Activated T-cell treated with anti-CD3 and anti-CD28 coated beads, Interleukin-2, amount 50 U/mL, for 4 hours (primary cell): ENCODE measurements around the gene ARNT2. TPM values are rescaled to one million over a fixed set of nuclear protein-coding genes. Genes with fewer than 3 reads are reported as not detected.
"Not testable (repeated sequence)": the region's sequence is repeated elsewhere in the genome, so short reads cannot be mapped to it uniquely, and the experiment has no call there.

Source experiments
- ATAC-seq, 2 donors: fragments of 200-7000 bp; cut with Tn5 transposase; one replicate each; pipeline ENCODE4 v1.10.0; 2021
- DNase-seq: peaks from one replicate; pipeline ENCODE4 v3.0.0-alpha.2; 2020
- H3K27me3 Mint-ChIP-seq: one replicate; pipeline ENCODE4 v1.8.0; 2021; ENCODE audit warnings: low read depth, mixed read lengths
- H3K36me3 Mint-ChIP-seq: one replicate; pipeline ENCODE4 v1.8.0; 2022; ENCODE audit warnings: mixed read lengths; ENCODE audit not compliant: insufficient read depth
- H3K4me1 Mint-ChIP-seq: one replicate; pipeline ENCODE4 v1.8.0; 2021; ENCODE audit warnings: low read depth, mixed read lengths
- H3K4me3 Mint-ChIP-seq: one replicate; pipeline ENCODE4 v1.8.0; 2021; ENCODE audit warnings: mild to moderate bottlenecking, moderate library complexity, mixed read lengths
- H3K9me3 Mint-ChIP-seq: one replicate; pipeline ENCODE4 v1.8.0; 2021; ENCODE audit warnings: mixed read lengths
- total RNA-seq, 3 donors: library from RNA; stranded (reverse); gene quantifications; one replicate each; pipeline ENCODE4 v1.2.1, GENCODE V29; 2021

ARNT2 gene
- total RNA-seq, result under 1 TPM in 2 of 3 donors, not detected in 1; 0.11 to 0.15 TPM

DNA sequence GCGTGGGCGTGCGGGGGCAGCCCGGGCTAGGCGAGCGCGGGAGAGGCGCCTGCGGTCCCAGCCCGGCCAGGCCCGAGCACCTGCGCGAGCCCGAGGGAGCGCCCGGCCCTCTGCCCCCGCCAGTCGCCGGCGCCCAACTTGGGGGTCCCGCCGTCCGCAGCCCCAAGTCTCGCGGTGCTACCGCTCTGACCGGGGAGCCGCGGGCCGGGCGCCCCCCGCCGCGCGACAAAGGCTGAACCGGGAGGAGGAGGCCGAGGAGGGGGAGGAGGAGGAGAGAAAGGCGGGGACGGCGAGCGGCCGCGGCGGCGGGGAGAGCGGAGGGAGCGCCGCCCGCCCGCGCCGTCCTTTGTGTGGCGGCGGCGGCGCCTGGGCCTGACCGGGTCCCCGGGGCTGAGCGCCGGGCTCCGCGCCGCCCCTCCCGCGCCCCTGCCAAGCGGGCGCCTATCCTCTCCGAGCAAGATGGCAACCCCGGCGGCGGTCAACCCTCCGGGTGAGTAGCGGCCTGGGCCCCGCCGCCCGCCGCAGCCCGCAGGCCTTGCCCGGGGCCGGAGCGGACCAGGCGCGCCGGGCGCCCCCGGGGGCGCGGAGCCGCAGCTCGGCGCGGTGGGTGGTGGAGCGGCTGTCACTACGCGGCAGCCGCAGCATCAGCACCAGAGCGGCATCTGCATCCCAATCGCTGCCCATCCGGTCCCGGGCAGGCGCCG is at the start of gene ARNT2:
TSS of gene ARNT2 (plus strand) at position 326 of the 704 bp plus-strand sequence. CDS start at position 460, 134 bp downstream.
- peaks cover 3% of the 10 kb centered on the region for H3K4me1 Mint-ChIP-seq
- no peak for DNase-seq
- no peaks in the 10 kb centered on the region for H3K36me3 Mint-ChIP-seq
- ATAC-seq, result peak; percentile 35 to 59
- no peaks in the 10 kb centered on the region for H3K9me3 Mint-ChIP-seq
- peaks cover 59% of the 10 kb centered on the region for H3K27me3 Mint-ChIP-seq
- H3K4me3 Mint-ChIP-seq, result no peak within 1 kb of the TSS

DNA sequence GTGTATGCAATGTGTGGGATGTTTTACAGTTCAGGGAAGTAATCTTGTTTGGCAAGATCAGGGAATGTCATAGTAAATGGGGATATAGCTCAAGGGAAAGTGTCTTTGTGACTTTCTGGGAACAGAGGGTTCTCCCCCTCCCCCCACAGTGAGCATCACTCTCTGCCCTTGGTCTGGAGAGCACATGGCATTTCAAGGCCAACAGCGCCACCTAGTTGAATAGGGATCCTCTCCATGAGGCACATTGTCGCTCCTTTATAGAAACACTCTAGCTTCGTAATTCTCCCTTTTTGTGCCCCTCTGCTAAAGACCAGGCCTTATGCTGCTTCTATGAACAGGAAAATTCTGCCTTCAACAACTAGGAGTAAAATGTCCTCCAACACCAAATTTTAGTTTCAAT is 37.1 kb upstream of the ARNT2 start:
- Mint-ChIP-seq H3K4me1 (no peaks in the 10 kb centered on the region), H3K4me3 (no peak overlapping the region), H3K27me3 (peaks cover 15% of the 10 kb centered on the region), H3K36me3 (no peaks in the 10 kb centered on the region), H3K9me3 (peaks cover 23% of the 10 kb centered on the region)
- DNase-seq (no peak), ATAC-seq (no peak)

- H3K36me3 Mint-ChIP-seq, result no peaks in the 10 kb centered on the region
- H3K4me1 Mint-ChIP-seq, result no peaks in the 10 kb centered on the region
- ATAC-seq (no peak), DNase-seq (no peak)
- H3K9me3 Mint-ChIP-seq, result peaks cover 21% of the 10 kb centered on the region
- H3K27me3 Mint-ChIP-seq, result peaks cover 16% of the 10 kb centered on the region
- no peak overlapping the region for H3K4me3 Mint-ChIP-seq
These were observed 36.5 kb upstream of the ARNT2 start for GRCh38 chr15:80367661-80368060.

DNA sequence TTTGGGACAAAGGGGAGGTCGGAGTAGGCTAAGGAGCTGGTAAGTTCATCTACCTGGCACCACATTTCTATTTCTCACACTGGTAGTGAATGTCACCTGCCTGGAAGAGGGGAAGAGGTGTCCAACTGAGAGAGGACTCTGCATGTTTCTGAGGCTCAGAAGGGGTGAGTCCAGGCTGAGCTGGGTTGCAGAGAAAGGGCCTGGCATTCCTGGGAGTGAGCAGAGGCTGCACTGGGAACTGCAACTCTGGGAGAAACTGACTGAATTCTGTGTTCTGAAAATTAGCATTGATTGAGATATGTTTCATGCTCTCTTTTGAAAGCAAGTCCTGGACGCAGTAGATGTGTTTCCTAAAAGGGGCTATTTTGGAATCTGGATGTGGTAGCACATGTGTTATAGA is 32.3 kb upstream of the ARNT2 start:
- H3K9me3 Mint-ChIP-seq, result peaks cover 19% of the 10 kb centered on the region
- H3K36me3 Mint-ChIP-seq, result no peaks in the 10 kb centered on the region
- peaks cover 16% of the 10 kb centered on the region for H3K27me3 Mint-ChIP-seq
- DNase-seq (no peak), ATAC-seq (no peak)
- H3K4me3 Mint-ChIP-seq, result no peak overlapping the region
- H3K4me1 Mint-ChIP-seq, result no peaks in the 10 kb centered on the region

GRCh38 chr15:80374441-80374840 is 29.7 kb upstream of the ARNT2 start:
- peaks cover 19% of the 10 kb centered on the region for H3K27me3 Mint-ChIP-seq
- DNase-seq (no peak), ATAC-seq (no peak)
- H3K4me1 Mint-ChIP-seq, result no peaks in the 10 kb centered on the region
- peaks cover under 1% of the 10 kb centered on the region for H3K9me3 Mint-ChIP-seq
- no peaks in the 10 kb centered on the region for H3K36me3 Mint-ChIP-seq
- H3K4me3 Mint-ChIP-seq, result no peak overlapping the region

DNA sequence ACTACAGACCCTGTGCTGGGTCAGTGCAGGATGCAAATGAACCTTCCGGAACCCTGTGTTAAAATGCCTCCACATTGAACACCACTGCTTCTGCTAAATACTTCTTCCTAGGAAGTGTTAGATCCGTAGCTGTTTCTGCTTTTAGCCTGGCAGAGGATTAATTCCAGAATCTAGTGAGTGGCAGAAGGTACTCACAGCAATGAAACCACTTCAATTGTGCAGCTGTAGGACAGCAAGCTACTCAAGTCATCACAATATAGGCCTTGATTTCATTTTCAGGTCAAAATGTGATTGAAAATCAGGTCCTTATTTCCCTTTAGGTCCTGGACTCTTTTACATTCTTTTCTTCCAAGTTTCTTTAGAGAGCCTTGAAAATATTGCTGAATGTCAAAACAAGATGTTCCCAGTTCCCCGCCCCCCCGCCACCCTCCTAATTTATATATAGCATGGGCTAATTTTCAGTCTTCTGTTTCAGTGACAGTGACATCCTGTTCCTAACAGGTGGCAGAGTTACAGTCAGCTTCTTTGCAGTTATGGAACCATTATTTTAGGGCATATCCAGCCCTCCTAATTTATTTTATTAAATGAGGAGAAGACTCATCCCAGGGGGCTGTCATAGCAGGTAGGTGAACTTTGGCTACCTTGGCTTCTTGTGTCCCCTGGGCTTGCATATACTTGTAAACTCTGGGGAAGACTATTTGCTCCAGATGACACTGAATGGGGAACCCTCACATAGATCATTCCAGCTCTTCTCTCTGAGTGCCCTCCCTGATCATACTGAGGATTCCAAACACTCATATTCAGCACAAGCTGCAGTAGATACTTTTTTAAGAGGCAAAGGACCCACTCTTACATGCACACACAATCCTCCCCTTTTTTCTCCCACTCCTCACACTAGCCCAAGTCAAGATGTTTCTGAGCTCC is 28.0 kb upstream of the ARNT2 start:
- Mint-ChIP-seq H3K36me3 (no peaks in the 10 kb centered on the region), H3K4me1 (no peaks in the 10 kb centered on the region), H3K27me3 (peaks cover 21% of the 10 kb centered on the region), H3K4me3 (no peak overlapping the region), H3K9me3 (no peaks in the 10 kb centered on the region)
- ATAC-seq (no peak), DNase-seq (no peak)

GRCh38 chr15:80379693-80380092 is 24.5 kb upstream of the ARNT2 start:
- H3K9me3 Mint-ChIP-seq, result peaks cover 4% of the 10 kb centered on the region
- no peak for ATAC-seq
- H3K4me1 Mint-ChIP-seq, result no peaks in the 10 kb centered on the region
- no peaks in the 10 kb centered on the region for H3K36me3 Mint-ChIP-seq
- DNase-seq, result no peak
- H3K27me3 Mint-ChIP-seq, result peaks cover 20% of the 10 kb centered on the region
- no peak overlapping the region for H3K4me3 Mint-ChIP-seq

GRCh38 chr15:80380154-80380553 is 24.0 kb upstream of the ARNT2 start:
- H3K4me1 Mint-ChIP-seq, result no peaks in the 10 kb centered on the region
- H3K9me3 Mint-ChIP-seq, result peaks cover 4% of the 10 kb centered on the region
- no peak overlapping the region for H3K4me3 Mint-ChIP-seq
- H3K27me3 Mint-ChIP-seq, result peaks cover 20% of the 10 kb centered on the region
- ATAC-seq, result no peak
- DNase-seq, result no peak
- H3K36me3 Mint-ChIP-seq, result no peaks in the 10 kb centered on the region

DNA sequence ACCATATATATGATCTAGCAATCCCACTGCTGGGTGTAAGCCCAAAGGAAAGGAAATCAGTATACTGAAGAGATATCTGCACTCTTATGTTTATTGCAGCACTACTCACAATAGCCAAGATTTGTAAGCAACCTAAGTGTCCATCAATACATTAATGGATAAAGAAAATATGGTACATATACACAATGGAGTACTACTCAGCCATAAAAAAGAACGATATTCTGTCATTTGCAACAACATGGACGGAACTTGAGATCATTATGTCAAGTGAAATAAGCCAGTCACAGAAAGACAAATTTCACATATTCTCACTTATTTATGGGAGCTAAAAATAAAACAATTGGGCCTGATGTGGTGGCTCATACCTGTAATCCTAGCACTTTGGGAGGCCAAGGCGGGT is 21.9 kb upstream of the ARNT2 start:
- ATAC-seq (no peak), DNase-seq (no peak)
- Mint-ChIP-seq H3K4me1 (no peaks in the 10 kb centered on the region), H3K27me3 (peaks cover 19% of the 10 kb centered on the region), H3K36me3 (no peaks in the 10 kb centered on the region), H3K9me3 (peaks cover 4% of the 10 kb centered on the region), H3K4me3 (no peak overlapping the region)

GRCh38 chr15:80384432-80384831 is 19.8 kb upstream of the ARNT2 start:
- Mint-ChIP-seq H3K9me3 (peaks cover 4% of the 10 kb centered on the region), H3K4me3 (no peak overlapping the region), H3K27me3 (peaks cover 20% of the 10 kb centered on the region), H3K36me3 (no peaks in the 10 kb centered on the region), H3K4me1 (no peaks in the 10 kb centered on the region)
- ATAC-seq (no peak), DNase-seq (no peak)

GRCh38 chr15:80386151-80386550 is 18.0 kb upstream of the ARNT2 start:
- no peak for ATAC-seq
- H3K27me3 Mint-ChIP-seq, result peaks cover 16% of the 10 kb centered on the region
- H3K4me1 Mint-ChIP-seq, result no peaks in the 10 kb centered on the region
- H3K4me3 Mint-ChIP-seq, result no peak overlapping the region
- no peaks in the 10 kb centered on the region for H3K36me3 Mint-ChIP-seq
- DNase-seq, result no peak
- peaks cover 4% of the 10 kb centered on the region for H3K9me3 Mint-ChIP-seq

- Mint-ChIP-seq H3K4me3 (no peak overlapping the region), H3K27me3 (peaks cover 11% of the 10 kb centered on the region), H3K9me3 (no peaks in the 10 kb centered on the region), H3K36me3 (no peaks in the 10 kb centered on the region), H3K4me1 (no peaks in the 10 kb centered on the region)
- DNase-seq (no peak), ATAC-seq (no peak)
These were observed 15.9 kb upstream of the ARNT2 start for GRCh38 chr15:80388326-80388725.

DNA sequence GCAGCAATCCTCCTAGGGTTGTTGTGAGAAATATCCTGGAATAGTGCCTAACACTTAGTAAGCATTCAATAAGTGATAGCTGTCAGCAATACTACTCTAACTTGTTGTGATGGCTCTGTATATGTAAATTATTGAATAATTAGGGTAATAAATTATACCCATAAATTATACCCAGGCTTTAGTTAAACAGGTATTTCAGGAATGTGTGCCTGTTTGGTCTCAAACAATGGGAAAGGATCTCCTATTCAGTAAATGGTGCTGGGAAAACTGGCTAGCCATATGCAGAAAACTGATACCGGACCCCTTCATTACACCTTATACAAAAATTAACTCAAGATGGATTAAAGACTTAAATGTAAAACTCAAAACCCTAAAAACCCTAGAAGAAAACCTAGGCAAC is 14.8 kb upstream of the ARNT2 start:
- ATAC-seq, result no peak

GRCh38 chr15:80390942-80391341 is 13.2 kb upstream of the ARNT2 start:
- not testable (repeated sequence) for ATAC-seq, H3K4me1 Mint-ChIP-seq

More for the DNA sequence above, 14.8 kb upstream of the ARNT2 start:
- no peaks in the 10 kb centered on the region for H3K4me1 Mint-ChIP-seq
- H3K36me3 Mint-ChIP-seq, result no peaks in the 10 kb centered on the region
- no peaks in the 10 kb centered on the region for H3K9me3 Mint-ChIP-seq
- peaks cover 8% of the 10 kb centered on the region for H3K27me3 Mint-ChIP-seq
- H3K4me3 Mint-ChIP-seq, result no peak overlapping the region
- DNase-seq, result no peak

GRCh38 chr15:80395616-80396015 is 8.6 kb upstream of the ARNT2 start:
- Mint-ChIP-seq H3K4me1 (no peaks in the 10 kb centered on the region), H3K9me3 (no peaks in the 10 kb centered on the region), H3K4me3 (no peak overlapping the region), H3K27me3 (peaks cover 32% of the 10 kb centered on the region), H3K36me3 (no peaks in the 10 kb centered on the region)
- DNase-seq (no peak), ATAC-seq (no peak)

More at GRCh38 chr15:80390942-80391341, 13.2 kb upstream of the ARNT2 start:
- H3K36me3 Mint-ChIP-seq, H3K9me3 Mint-ChIP-seq, DNase-seq, H3K4me3 Mint-ChIP-seq: not testable (repeated sequence)
- H3K27me3 Mint-ChIP-seq, result peaks cover 13% of the 10 kb centered on the region
